ENCODE data around the gene RPTOR.

RPTOR gene

GRCh38 chr17:80924111-80924806 lies 379.6 kb downstream of the RPTOR start:
- no peak for DNase-seq (ENCODE audit: low read depth)
- no peak overlapping the region for H3K4me3 ChIP-seq (ENCODE audit: low read depth, low read length)
- no peak for TF ChIP-seq CTCF (IDR thresholded peaks at IDR 0.05; ENCODE audit: control insufficient read depth, extremely low read depth, insufficient read depth)

- TF ChIP-seq CTCF (IDR thresholded peaks at IDR 0.05; ENCODE audit: control insufficient read depth, extremely low read depth, insufficient read depth), result no peak
- no peak for DNase-seq (ENCODE audit: low read depth)
- no peak overlapping the region for H3K4me3 ChIP-seq (ENCODE audit: low read depth, low read length)
These were observed 380.4 kb downstream of the RPTOR start for GRCh38 chr17:80924807-80925610.

- no peak overlapping the region for H3K4me3 ChIP-seq (ENCODE audit: low read depth, low read length)
- DNase-seq (ENCODE audit: low read depth), result no peak
- TF ChIP-seq CTCF (IDR thresholded peaks at IDR 0.05; ENCODE audit: control insufficient read depth, extremely low read depth, insufficient read depth), result no peak
These were observed 381.2 kb downstream of the RPTOR start for GRCh38 chr17:80925688-80926335.

GRCh38 chr17:80926591-80927250 lies 382.1 kb downstream of the RPTOR start:
- TF ChIP-seq CTCF (IDR thresholded peaks at IDR 0.05; ENCODE audit: control insufficient read depth, extremely low read depth, insufficient read depth), result no peak
- DNase-seq (ENCODE audit: low read depth), result no peak
- H3K4me3 ChIP-seq (ENCODE audit: low read depth, low read length), result no peak overlapping the region

GRCh38 chr17:80927791-80928216 lies 383.2 kb downstream of the RPTOR start:
- DNase-seq (ENCODE audit: low read depth), result no peak
- no peak for TF ChIP-seq CTCF (IDR thresholded peaks at IDR 0.05; ENCODE audit: control insufficient read depth, extremely low read depth, insufficient read depth)
- H3K4me3 ChIP-seq (ENCODE audit: low read depth, low read length), result no peak overlapping the region

GRCh38 chr17:80929449-80929848 lies 384.8 kb downstream of the RPTOR start:
- no peak for DNase-seq (ENCODE audit: low read depth)
- H3K4me3 ChIP-seq (ENCODE audit: low read depth, low read length), result no peak overlapping the region
- TF ChIP-seq CTCF (IDR thresholded peaks at IDR 0.05; ENCODE audit: control insufficient read depth, extremely low read depth, insufficient read depth), result no peak

All from LNCaP clone FGC (cell line).